K562 treated with DMSO at 1 percent for 24 hours (cell line): ENCODE data around the gene ITGAV. TPM values are rescaled to one million over a fixed set of nuclear protein-coding genes. Genes with fewer than 3 reads are reported as not detected.

Source experiments
- total RNA-seq: library from RNA; unstranded; fragments of 300-600 nt; gene quantifications from 2 replicates; pipeline ENCODE4 v1.2.3, GENCODE V29; 2022; ENCODE audit warnings: low read depth; ENCODE audit not compliant: insufficient read depth

The ITGAV gene
- total RNA-seq = 11.4 and 14.6 TPM in 2 replicates

DNA sequence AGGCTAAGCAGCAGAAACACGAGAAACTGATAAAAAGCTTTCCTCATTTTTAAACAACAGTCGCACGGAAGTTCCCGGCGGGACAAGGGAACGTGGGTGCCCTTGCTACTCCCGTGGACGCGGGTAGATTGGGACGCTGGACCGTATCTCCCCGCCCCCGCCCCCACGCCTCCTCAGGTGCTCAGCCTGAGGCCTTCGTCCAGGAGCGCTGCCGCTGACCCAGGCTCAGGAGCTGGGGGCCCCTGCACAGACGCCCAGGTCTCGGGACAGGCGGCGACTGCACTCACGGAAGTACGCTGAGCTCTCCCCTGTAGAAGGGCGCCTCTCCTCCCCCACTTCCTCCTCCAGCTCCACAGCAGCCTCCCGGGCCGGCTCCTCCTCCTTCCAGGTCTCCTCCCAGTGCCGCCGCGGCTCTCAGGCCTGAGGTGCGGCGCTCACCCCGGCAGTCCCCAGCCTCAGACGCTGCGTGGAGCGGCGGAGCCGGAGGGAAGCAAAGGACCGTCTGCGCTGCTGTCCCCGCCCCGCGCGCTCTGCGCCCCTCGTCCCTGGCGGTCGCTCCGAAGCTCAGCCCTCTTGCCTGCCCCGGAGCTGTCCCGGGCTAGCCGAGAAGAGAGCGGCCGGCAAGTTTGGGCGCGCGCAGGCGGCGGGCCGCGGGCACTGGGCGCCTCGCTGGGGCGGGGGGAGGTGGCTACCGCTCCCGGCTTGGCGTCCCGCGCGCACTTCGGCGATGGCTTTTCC, at the start of gene ITGAV:
TSS of gene ITGAV (plus strand) at position 445 of the 738 bp plus-strand sequence. CDS start at position 728, 283 bp downstream.

Other genes starting within 250 kb of the ITGAV start
- 48.8 and 60.5 TPM in 2 replicates for gene ZC3H15, start 103.8 kb upstream of the ITGAV start, total RNA-seq
- 0.22 and 0.30 TPM in 2 replicates for gene FAM171B, start 104.0 kb downstream of the ITGAV start, total RNA-seq